ENCODE data around the gene SLC22A23. TPM values are rescaled to one million over a fixed set of nuclear protein-coding genes. Genes with fewer than 3 reads are reported as not detected.

Gene SLC22A23
- total RNA-seq, 2 donors from 2014 or later: 11.1 to 13.3 TPM

DNA sequence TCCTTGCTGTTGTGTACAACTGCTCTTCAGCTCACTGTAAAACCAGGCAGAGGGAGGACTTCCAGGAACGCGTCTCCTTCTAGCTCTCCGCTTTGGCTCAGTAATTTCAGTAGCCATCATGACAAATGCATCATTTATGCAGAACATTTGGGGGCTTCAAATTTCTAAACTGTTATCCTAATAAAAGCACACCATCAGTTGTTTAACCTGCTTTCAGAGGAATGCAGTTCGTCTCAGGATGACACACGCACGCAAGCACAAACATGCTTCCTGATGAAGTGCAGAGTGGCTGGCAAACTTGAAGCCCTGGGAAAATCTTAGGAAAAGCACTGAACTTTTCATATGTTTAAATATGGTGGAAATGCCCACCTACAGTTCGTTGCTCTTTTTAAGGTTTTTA is 24.4 kb downstream of the SLC22A23 start:
- Mint-ChIP-seq H3K9me3 (peaks cover 2% of the 10 kb centered on the region), H3K27ac (no peak overlapping the region), H3K4me3 (no peak overlapping the region), H3K27me3 (ENCODE audit: insufficient read depth) (no peaks in the 10 kb centered on the region), H3K4me1 (peaks cover 6% of the 10 kb centered on the region), H3K36me3 (ENCODE audit: low read depth) (peaks cover 11% of the 10 kb centered on the region)
- TF ChIP-seq, protein P1, sequence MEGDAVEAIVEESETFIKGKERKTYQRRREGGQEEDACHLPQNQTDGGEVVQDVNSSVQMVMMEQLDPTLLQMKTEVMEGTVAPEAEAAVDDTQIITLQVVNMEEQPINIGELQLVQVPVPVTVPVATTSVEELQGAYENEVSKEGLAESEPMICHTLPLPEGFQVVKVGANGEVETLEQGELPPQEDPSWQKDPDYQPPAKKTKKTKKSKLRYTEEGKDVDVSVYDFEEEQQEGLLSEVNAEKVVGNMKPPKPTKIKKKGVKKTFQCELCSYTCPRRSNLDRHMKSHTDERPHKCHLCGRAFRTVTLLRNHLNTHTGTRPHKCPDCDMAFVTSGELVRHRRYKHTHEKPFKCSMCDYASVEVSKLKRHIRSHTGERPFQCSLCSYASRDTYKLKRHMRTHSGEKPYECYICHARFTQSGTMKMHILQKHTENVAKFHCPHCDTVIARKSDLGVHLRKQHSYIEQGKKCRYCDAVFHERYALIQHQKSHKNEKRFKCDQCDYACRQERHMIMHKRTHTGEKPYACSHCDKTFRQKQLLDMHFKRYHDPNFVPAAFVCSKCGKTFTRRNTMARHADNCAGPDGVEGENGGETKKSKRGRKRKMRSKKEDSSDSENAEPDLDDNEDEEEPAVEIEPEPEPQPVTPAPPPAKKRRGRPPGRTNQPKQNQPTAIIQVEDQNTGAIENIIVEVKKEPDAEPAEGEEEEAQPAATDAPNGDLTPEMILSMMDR (conservative IDR thresholded peaks at IDR 0.05): no peak
- Histone ChIP-seq H3K27me3 (ENCODE audit: control insufficient read depth, insufficient read depth, low read length, poor library complexity, severe bottlenecking) (no peaks in the 10 kb centered on the region), H3K27ac (ENCODE audit: low read depth, low read length) (no peak overlapping the region), H3K9ac (ENCODE audit: extremely low read depth, low read length, poor library complexity, severe bottlenecking) (no peak overlapping the region), H3K4me3 (ENCODE audit: low read length) (no peak overlapping the region), H3K4me1 (ENCODE audit: control insufficient read depth, insufficient read depth, low read length) (no peaks in the 10 kb centered on the region), H3K9me3 (ENCODE audit: control insufficient read depth, low read length) (no peaks in the 10 kb centered on the region), H3K36me3 (ENCODE audit: control insufficient read depth, insufficient read depth, low read length) (no peaks in the 10 kb centered on the region)
- DNase-seq: no peak
- 92 to 95% methylated on average over 7 of the region's 7 CpGs for WGBS, 2 experiments (ENCODE audit: insufficient coverage in 1 of 2, insufficient read length in 1 of 2)

DNA sequence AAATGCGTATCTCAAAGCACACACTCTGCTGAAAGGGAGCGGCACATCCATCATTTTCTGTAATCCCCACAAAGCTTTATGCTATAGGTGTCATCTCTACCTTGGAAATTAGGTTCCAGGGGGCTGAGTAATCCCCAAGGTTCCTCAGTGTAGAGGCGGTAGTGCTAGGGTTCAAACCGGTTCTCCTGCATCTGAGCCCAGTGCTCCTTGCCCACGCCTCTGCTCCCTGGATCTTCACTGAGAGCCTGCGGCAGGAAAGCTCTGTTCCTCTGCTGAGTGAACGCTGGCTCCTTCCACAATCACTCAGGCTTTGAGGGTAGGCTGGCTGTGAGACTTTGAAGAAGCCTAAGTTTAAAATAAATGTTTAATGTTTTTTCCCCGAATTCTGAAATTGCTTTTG is 24.9 kb downstream of the SLC22A23 start:
- H3K27me3 Mint-ChIP-seq (ENCODE audit: insufficient read depth): no peaks in the 10 kb centered on the region
- Histone ChIP-seq H3K9me3 (ENCODE audit: control insufficient read depth, low read length) (no peaks in the 10 kb centered on the region), H3K36me3 (ENCODE audit: control insufficient read depth, insufficient read depth, low read length) (no peaks in the 10 kb centered on the region), H3K4me1 (ENCODE audit: control insufficient read depth, insufficient read depth, low read length) (no peaks in the 10 kb centered on the region), H3K27me3 (ENCODE audit: control insufficient read depth, insufficient read depth, low read length, poor library complexity, severe bottlenecking) (no peaks in the 10 kb centered on the region), H3K9ac (ENCODE audit: extremely low read depth, low read length, poor library complexity, severe bottlenecking) (no peak overlapping the region), H3K27ac (ENCODE audit: low read depth, low read length) (no peak overlapping the region), H3K4me3 (ENCODE audit: low read length) (no peak overlapping the region)
- peaks cover 7% of the 10 kb centered on the region for H3K4me1 Mint-ChIP-seq
- H3K27ac Mint-ChIP-seq: no peak overlapping the region
- DNase-seq: no peak
- H3K4me3 Mint-ChIP-seq: no peak overlapping the region
- H3K36me3 Mint-ChIP-seq (ENCODE audit: low read depth): peaks cover 9% of the 10 kb centered on the region
- TF ChIP-seq, protein P1 (conservative IDR thresholded peaks at IDR 0.05): no peak
- WGBS, 2 experiments (ENCODE audit: insufficient coverage in 1 of 2, insufficient read length in 1 of 2): 82 to 86% methylated on average over 8 of the region's 8 CpGs
- H3K9me3 Mint-ChIP-seq: peaks cover 2% of the 10 kb centered on the region

DNA sequence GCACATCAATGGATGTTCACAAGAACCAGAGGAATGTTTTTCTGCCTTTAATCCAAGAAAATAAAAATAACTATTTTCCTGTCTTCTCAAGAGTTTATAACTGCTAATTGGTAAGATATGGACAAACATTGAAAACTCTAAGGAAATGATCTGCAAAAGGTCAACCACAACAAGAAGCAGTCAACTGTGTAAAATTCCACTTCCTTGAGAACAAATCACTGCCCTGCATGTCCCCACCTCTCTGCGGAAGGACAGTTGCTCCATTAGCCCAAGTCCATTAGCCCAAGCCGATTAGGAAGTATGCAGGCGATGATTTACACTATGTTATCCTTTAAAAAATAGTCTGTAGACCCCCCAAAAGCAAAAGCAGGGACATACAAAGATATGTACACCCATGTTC is 27.6 kb downstream of the SLC22A23 start:
- H3K27ac Mint-ChIP-seq: no peak overlapping the region
- no peaks in the 10 kb centered on the region for H3K4me1 ChIP-seq (ENCODE audit: control insufficient read depth, insufficient read depth, low read length)
- WGBS, 2 experiments (ENCODE audit: insufficient coverage in 1 of 2, insufficient read length in 1 of 2): 94 to 98% methylated on average over 3 of the region's 3 CpGs

More for the DNA sequence above, 27.6 kb downstream of the SLC22A23 start:
- Mint-ChIP-seq H3K9me3 (no peaks in the 10 kb centered on the region), H3K4me3 (no peak overlapping the region), H3K27me3 (ENCODE audit: insufficient read depth) (no peaks in the 10 kb centered on the region), H3K4me1 (peaks cover 17% of the 10 kb centered on the region), H3K36me3 (ENCODE audit: low read depth) (peaks cover 2% of the 10 kb centered on the region)
- Histone ChIP-seq H3K9ac (ENCODE audit: extremely low read depth, low read length, poor library complexity, severe bottlenecking) (no peak overlapping the region), H3K36me3 (ENCODE audit: control insufficient read depth, insufficient read depth, low read length) (no peaks in the 10 kb centered on the region), H3K4me3 (ENCODE audit: low read length) (no peak overlapping the region), H3K27ac (ENCODE audit: low read depth, low read length) (no peak overlapping the region), H3K9me3 (ENCODE audit: control insufficient read depth, low read length) (no peaks in the 10 kb centered on the region), H3K27me3 (ENCODE audit: control insufficient read depth, insufficient read depth, low read length, poor library complexity, severe bottlenecking) (no peaks in the 10 kb centered on the region)
- DNase-seq: no peak
- TF ChIP-seq, protein P1 (conservative IDR thresholded peaks at IDR 0.05): no peak
